Tibial nerve (tissue), 4 donors: ENCODE results near the gene FANCI.

Source experiments
- EP300 ChIP-seq, 2 donors: sonication (generic); formaldehyde crosslinking; IDR thresholded peaks; one replicate each; pipeline ENCODE4 v1.6.1; 2017; ENCODE audit warnings: antibody characterized with exemption in 2 of 2, mild to moderate bottlenecking in 1 of 2
- POLR2A ChIP-seq, 2 donors: fragments of 450-650 bp; IDR thresholded peaks; one replicate each; pipeline ENCODE4 v1.6.1; 2017; ENCODE audit warnings: antibody characterized with exemption in 2 of 2, mild to moderate bottlenecking in 2 of 2, moderate library complexity in 2 of 2
- TF ChIP-seq, protein P1 (sequence below), 5 experiments: fragments of 200-600 bp in 3 of 5; fragments of 450-650 bp in 2 of 5; sonication (generic) in 3 of 5; IDR thresholded peaks; one replicate each; pipeline ENCODE4 v1.5.1; 2016 to 2019; ENCODE audit warnings: antibody characterized with exemption in 5 of 5, mild to moderate bottlenecking in 3 of 5, moderate library complexity in 2 of 5

DNA sequence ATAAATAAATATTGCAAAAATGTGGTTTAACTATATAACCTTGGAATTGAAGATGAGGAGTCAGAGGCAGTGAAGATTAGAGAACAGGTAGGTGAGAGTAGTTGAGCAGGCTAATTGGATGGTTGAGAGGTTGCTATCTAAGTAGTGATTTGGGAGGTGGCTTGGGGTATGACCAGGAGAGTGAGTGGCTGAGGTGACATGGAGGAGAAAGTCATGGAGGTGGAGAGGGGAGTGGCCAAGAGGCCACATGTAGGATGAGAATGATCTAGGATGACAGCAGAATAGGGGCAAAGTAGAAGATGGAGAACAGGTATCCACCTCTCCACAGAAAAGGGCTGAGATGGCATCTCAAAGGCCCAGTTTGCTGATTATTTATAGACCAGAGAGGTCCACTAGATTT lies 11.9 kb upstream of the FANCI start:
- TF ChIP-seq POLR2A (IDR thresholded peaks at IDR 0.05) (no peak), EP300 (IDR thresholded peaks at IDR 0.05) (no peak)
- TF ChIP-seq, protein P1, sequence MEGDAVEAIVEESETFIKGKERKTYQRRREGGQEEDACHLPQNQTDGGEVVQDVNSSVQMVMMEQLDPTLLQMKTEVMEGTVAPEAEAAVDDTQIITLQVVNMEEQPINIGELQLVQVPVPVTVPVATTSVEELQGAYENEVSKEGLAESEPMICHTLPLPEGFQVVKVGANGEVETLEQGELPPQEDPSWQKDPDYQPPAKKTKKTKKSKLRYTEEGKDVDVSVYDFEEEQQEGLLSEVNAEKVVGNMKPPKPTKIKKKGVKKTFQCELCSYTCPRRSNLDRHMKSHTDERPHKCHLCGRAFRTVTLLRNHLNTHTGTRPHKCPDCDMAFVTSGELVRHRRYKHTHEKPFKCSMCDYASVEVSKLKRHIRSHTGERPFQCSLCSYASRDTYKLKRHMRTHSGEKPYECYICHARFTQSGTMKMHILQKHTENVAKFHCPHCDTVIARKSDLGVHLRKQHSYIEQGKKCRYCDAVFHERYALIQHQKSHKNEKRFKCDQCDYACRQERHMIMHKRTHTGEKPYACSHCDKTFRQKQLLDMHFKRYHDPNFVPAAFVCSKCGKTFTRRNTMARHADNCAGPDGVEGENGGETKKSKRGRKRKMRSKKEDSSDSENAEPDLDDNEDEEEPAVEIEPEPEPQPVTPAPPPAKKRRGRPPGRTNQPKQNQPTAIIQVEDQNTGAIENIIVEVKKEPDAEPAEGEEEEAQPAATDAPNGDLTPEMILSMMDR (IDR thresholded peaks at IDR 0.05) = no peak
